ENCODE data around the gene CNTNAP5.
"Not testable (repeated sequence)": the region's sequence is repeated elsewhere in the genome, so short reads cannot be mapped to it uniquely, and the experiment has no call there.

CNTNAP5 gene

DNA sequence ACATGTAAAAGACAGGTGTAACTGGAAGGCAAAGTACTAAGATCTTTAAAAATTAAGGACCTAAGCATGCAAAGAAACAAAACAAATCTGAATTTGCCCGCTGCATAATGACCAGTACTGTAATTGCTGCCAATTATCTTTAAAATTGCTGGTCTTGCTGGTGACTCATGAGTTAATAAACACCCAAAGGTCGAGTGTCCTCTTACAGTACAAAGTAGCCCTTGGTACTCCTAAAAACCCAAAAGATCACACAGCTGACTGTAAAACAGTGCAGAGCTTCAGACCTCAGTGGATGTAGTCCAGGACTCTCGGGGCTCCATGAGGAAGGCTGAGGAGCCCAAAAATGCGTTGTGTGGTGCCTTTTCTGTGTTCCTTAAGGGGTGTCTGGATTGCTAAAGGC, 308.7 kb downstream of the CNTNAP5 start:
- FAIRE-seq = no peak

- FAIRE-seq = no peak
These were observed 310.0 kb downstream of the CNTNAP5 start for GRCh38 chr2:124335058-124335457.

GRCh38 chr2:124339709-124340108, 314.6 kb downstream of the CNTNAP5 start:
- no peak for FAIRE-seq

GRCh38 chr2:124343827-124344498, 318.9 kb downstream of the CNTNAP5 start:
- FAIRE-seq = no peak

DNA sequence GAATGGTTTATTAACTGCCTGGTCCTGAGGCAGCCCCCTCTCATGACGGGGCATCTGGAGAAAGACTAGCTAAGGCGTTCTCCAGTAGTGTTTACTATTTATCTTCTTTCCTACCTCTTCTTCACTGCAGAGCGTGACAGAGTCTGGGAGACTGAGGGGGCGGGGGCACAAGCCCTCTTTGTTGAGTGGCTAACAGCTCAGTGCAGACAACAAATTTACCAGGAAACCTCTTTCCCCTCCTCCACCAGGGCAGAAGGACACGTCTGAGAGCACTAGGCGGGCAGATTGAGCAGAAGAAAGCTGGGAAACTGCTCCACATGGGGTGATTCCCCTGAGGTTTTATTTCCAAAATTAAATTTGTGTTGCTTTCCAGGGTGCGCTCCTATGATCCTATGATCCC, 322.1 kb downstream of the CNTNAP5 start:
- no peak for FAIRE-seq

GRCh38 chr2:124353656-124354055, 328.6 kb downstream of the CNTNAP5 start:
- FAIRE-seq = no peak

GRCh38 chr2:124354466-124354865, 329.4 kb downstream of the CNTNAP5 start:
- FAIRE-seq = no peak

DNA sequence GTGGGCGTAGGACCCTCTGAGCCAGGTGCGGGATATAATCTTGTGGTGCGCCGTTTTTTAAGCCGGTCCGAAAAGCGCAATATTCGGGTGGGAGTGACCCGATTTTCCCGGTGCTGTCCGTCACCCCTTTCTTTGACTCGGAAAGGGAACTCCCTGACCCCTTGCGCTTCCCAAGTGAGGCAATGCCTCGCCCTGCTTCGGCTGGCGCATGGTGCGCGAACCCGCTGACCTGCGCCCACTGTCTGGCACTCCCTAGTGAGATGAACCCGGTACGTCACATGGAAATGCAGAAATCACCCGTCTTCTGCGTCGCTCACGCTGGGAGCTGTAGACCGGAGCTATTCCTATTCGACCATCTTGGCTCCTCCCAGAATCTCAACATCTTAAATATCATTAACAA, 336.9 kb downstream of the CNTNAP5 start:
- FAIRE-seq = not testable (repeated sequence)

DNA sequence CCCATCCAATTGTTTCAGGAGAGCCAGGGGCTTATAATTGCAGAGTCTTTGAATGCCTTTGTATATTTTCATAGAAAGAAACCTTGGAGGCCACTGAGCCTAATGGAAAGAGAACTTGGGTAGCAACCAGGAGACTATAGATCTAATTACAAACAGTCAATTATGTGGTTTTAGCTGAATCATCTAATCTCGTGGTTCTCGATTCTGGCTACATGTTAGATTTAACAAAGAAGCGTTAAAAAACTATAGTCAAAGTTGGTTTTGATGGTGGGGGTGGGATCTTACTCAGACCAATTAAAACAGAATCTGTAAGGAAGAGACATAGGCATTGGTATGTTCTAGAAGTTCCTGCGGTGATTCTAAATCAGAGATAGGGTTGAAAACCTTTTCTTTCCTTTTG, 344.1 kb downstream of the CNTNAP5 start:
- no peak for FAIRE-seq

DNA sequence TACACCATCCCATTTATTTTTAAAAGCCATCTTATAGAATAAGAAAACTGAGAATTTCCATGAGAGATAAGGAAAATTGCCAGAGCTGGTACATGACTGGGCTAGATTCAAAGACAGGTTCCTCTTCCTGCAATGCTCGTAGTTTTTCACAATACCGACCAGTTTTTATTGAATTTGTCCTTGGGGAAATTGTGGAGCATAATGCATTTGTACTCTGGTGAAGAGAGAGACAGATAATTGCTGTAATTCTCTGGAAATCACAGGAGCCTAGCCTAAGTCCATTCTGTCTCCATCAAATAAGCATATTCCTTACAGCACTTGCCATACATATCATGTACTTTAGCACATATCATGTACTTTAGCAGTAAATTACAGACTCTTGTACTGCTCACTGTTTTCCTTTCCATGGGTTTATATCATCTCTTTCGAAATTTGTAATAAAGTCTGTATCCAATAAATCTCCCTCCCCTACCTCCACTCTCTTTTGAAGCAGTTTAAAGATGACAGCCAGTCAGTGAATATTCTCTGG, 355.2 kb downstream of the CNTNAP5 start:
- FAIRE-seq = no peak

DNA sequence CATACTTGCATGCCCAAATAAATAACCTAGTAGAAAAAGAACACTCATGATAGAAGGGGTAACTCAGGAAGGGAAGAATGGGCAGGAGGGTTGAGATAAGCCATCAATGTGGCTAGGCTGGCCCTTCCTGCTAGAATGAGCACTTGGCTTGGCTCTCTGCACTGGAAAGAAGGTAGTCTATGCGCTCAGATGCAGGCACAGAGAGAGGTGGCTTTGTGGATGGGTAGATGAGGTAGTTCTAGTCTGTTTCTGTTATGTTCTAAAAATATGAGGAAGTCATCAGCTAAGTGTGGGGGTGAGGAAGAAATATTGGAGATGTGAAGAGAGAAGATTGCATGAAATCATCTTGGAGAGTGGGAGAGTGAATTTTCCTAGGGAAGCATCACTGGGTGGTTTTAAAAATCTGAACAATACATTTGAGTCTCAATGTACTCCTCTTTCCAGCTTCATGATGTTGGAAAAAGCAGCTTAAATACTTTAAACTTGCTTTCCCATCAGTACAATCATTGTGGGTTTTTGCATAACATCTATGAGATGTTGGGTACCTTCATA, 357.1 kb downstream of the CNTNAP5 start:
- no peak for FAIRE-seq

DNA sequence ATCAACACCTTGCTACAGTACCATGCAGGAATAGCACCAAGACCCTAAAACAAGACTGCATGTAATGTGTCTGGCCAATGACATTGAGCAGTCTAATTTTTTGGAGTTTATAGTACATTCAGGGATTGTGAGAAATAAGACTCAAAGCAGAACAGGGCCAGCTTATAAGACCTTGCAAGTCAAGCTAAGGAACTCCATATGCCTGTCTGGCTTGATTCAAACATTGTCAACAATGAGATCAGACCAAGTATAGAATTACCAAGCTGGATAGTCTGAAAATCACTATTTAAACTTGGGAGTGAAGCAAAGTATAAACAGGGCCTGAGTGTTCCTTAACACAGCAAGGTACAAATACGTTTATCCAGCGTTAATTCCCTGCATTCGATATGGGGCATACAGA, 370.9 kb downstream of the CNTNAP5 start:
- no peak for FAIRE-seq

- no peak for FAIRE-seq
These were observed 377.2 kb downstream of the CNTNAP5 start for GRCh38 chr2:124402274-124402673.

GRCh38 chr2:124407836-124408534, 382.9 kb downstream of the CNTNAP5 start:
- not testable (repeated sequence) for FAIRE-seq

DNA sequence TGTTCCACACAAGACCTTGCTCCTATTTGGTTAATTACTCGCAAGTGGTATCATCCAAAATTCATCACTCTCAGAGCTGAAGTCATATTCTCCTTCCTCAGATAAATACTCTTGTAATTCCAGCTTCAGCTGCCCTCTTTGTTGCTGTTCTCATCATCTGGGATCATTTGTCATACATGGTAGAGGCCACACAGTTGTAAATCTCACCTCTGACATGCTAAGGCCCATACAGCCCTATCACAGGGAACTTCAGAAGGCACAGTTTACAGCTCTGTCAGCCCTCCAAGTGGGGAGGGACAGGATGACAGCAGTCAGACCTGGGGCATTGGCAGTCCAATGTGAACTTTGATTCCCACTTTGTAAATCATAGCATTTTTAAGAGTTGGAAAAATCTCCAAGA, 399.0 kb downstream of the CNTNAP5 start:
- FAIRE-seq = no peak

DNA sequence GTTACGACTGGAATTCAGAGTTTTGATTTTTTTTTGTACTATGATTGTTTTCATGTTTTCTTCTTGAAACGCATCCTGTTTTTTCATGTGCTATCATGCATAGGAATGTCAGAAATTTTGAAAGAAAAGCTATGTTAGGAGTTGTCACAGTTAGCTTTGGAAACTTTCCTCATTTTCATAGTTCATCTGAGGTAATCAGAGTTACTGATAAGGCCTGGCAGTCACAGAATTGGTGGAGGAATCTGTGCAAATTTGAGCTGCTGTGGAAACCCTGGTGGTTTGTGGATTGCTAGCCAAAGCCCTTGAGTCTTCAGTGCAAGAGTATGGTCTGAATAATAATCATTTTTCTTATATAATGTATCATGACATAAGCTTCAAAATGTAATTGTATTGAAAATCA, 401.0 kb downstream of the CNTNAP5 start:
- FAIRE-seq = no peak

DNA sequence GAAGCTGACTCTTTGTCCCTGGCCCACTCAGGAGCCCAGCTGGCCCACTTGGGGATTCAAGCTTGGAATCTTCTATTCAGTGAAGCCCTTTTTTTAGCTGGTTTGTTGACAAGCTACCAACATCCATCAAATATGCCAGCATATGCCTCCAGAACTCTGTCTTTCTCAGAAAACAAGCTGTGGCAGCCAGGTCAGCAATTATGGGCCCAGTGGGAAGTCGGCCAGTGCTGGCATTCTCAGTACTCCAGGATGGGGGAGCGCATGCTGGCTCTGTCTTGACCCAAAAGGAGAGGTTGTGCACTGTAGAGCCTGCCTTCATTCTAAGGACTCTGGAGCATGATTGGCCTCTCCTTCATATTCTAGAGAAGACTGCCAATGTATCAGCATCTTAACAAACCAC, 401.5 kb downstream of the CNTNAP5 start:
- no peak for FAIRE-seq

DNA sequence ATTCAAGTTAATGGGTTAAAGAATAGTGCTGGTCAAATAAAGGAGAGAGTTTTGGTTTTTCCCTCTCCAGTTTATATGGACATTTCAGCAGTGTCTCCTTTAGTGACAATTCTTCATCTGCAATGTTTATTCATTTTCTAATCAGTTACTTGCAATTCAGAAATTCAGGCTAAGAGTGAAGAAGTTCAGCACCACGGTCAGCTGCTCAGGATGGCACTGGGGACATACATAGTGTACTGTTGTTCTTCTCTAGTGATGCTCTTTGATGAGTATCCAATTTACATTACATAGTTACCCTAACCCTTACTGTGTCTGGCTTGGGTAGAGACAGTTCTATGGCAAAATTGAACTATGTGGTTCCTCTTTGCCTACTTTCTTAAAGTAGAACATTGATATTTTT, 412.7 kb downstream of the CNTNAP5 start:
- no peak for FAIRE-seq

DNA sequence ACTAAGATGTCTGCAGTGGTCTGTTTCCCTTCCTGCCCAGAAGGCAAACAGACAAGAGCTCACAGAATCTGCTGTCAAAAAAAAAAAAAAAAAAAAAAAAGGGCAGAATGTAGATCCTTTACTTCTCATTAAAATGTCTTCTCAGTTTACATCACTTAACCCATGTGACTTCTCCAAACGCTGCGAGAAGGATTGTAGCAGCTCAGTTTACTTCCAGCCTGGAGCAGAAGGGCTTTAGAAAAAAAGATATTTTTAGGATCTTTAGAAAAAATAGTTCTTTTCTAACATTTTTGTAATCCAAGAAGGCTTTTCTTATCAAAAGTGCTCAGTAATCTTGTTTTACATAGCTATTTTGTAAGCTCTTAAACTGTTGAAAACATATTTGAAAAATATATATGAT, 425.4 kb downstream of the CNTNAP5 start:
- FAIRE-seq = no peak

- FAIRE-seq = no peak
These were observed 451.2 kb downstream of the CNTNAP5 start for GRCh38 chr2:124476291-124476690.

DNA sequence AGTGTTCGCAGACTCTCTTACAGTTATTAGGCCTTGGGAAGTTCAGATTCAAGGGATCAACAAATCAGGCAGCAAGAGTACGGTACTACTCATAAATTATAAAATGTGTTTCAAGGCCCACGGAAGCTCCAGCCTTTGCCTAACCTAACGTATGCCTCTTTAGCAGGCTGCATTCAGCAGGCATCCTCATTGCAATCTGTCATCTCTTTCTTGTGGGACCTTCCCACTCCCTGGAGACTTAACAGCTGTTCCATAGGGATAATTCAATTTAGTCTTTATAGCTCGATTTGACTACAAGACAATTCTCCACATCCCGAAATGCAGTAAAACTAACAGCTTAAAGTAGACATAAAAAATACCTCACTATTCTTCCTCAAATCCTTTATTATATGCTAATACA, 453.7 kb downstream of the CNTNAP5 start:
- FAIRE-seq = no peak

DNA sequence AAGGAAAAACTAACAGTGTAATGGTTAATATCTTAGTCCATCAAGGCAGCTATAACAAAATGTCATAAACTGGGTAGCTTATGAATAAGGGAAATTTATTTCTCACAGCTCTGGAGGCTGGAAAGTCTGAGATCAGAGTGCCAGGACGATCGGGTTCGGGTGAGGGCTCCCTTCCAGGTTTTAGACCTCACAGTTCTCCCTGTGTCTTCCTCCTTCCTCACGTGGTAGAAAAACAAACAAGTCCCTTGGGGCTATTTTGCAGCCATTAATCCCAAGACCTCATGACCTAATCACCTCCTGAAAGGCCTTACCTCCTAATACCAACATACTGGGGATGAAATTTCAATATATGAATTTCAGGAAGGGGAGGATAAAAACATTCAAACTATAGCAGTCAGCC, 455.9 kb downstream of the CNTNAP5 start:
- FAIRE-seq = no peak

GRCh38 chr2:124482044-124482443, 457.0 kb downstream of the CNTNAP5 start:
- FAIRE-seq = no peak

- FAIRE-seq = no peak
These were observed 457.5 kb downstream of the CNTNAP5 start for GRCh38 chr2:124482551-124482950.

Data from A204.1 (cell line).